Hematopoietic multipotent progenitor cell treated with erythropoietin and hydrocortisone succinate and interleukin-3 and kit ligand, for 8 days (in vitro differentiated cells): ENCODE data around the gene IL18R1.

ENCODE experiments used
- DNase-seq: peaks from one replicate; pipeline ENCODE4 v3.0.0-alpha.2; 2015

The IL18R1 gene

DNA sequence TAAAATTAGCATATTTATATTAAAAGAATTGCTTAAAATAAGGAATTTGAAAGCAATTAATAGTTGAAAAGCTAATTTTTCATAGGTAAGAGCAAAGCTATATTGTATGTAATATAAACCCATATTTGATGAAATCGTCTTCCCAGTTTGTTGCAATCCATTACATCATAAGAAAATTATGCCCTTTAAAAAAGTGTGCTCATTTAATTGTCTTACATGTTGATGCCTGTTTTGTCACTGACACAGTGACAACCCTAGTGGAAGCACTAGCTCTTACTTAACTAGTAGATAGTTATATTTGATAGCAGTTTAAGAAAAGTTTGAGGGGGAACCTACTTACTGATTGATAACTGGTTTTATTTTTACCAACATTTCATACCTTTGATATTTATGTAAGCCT, 37.3 kb downstream of the IL18R1 start:
- no peak for DNase-seq

DNA sequence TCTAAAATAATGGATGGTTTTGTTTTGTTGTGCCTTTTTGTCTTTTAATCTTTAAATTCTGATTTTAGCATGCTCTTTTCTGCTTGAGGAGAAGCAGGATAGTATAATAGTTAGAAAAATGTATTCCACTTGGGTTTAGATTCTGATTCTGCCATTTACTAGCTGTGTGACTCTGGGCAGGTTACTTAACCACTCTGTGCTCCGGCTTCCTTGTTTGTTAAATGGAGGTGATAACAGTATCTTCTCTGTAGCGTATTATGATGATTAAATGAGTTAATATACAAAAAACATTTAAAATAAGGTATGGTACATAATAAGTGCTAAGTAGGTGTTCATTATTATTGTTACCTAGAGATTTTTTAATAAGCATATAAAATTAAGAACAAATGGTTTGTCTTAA, 40.4 kb downstream of the IL18R1 start:
- DNase-seq, result no peak

DNA sequence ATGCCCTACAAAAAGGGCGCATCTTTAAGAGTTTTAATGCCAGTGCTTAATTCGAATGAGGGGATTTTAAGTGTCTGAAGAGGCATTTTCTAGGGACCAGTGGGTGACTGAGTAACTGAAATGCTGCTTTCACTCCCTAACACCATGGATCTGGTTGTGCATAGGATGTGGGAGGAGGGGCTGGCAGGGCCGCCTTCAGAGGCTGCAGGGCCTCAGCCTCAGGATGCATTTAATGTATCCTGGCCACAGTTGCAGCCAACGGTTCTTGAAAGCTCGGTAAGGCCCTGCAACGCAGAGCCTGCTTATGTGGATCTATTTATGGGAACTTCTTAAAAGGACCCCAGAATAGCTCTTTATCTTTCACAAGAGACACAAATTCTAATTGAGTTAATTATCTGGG, 41.6 kb downstream of the IL18R1 start:
- no peak for DNase-seq

GRCh38 chr2:102399499-102400141, 44.0 kb downstream of the IL18R1 start:
- DNase-seq, result no peak

DNA sequence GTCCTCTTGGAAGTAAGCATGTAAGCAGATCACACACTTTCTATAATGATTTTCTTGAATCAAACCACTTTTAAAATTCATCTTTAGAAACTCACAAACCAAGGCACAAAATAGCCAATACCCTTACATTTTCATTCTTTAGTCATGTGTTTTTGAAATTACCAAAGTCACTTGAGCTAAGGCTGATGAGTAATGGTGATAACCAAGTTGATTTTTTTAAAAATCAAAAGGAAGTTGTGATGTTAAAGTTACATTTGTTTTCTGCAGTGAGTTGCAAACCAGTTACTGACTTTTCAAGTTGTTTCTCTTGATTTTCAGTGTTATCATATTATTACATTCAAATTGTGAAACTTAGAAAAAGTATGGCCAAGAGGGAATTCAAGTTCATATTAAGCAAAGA, 45.9 kb downstream of the IL18R1 start:
- no peak for DNase-seq

- DNase-seq, result no peak
These were observed 46.3 kb downstream of the IL18R1 start for GRCh38 chr2:102401865-102402264.

GRCh38 chr2:102410952-102411351, 55.4 kb downstream of the IL18R1 start:
- DNase-seq, result no peak

GRCh38 chr2:102412199-102412598, 56.6 kb downstream of the IL18R1 start:
- DNase-seq, result no peak

- DNase-seq, result no peak
These were observed 62.4 kb downstream of the IL18R1 start for GRCh38 chr2:102417946-102418345.

DNA sequence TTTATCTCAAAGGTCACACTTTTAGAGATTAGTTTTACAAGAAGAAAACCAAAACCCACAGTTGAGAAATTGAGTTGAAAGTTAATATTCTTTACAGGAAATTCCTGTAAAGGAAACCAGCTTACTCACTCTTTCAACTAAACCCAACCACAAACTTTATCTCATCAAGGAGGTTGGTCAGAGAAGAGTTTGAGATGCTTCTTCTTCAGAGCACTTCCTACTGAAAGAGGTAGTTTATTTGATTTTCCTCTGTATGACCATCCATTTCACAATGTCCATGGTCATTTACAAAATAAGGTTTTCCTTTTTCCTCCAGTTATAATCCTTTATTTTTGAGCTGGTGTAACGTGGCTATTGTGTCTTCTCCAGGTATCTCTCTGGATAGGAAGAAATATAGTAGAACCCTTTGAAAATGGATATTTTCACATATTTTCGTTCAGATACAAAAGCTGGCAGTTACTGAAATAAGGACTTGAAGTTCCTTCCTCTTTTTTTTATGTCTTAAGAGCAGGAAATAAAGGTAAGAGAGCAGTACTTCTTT, 62.9 kb downstream of the IL18R1 start:
- peak; percentile 76 for DNase-seq

GRCh38 chr2:102420290-102420689, 64.7 kb downstream of the IL18R1 start:
- peak; percentile 65 for DNase-seq

- peak; percentile 82 for DNase-seq
These were observed 66.5 kb downstream of the IL18R1 start for GRCh38 chr2:102421890-102422759.

DNA sequence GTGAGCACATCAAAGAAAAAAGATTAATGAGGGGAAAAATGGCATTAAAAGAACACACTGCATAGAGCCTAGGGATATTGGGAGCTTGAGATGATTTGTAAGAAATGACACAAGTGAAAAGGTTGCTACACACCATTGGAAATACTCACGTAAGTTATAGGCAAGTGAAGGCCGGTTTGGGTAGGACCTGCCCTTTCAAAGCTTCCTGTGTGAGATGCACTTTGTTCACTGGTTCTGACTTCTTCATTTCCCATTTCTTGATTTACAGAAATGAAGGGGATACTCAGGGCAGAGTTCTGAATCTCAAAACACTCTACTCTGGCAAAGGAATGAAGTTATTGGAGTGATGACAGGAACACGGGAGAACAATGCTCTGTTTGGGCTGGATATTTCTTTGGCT, 67.3 kb downstream of the IL18R1 start, which contains the start of gene IL18RAP:
IL18RAP (plus strand) TSS at position 251 of the 400 bp plus-strand sequence; CDS start at position 369, 118 bp downstream.
- no peak for DNase-seq

- DNase-seq, result no peak
These were observed 67.8 kb downstream of the IL18R1 start for GRCh38 chr2:102423368-102423767.

GRCh38 chr2:102424754-102425153, 69.2 kb downstream of the IL18R1 start:
- DNase-seq, result no peak

DNA sequence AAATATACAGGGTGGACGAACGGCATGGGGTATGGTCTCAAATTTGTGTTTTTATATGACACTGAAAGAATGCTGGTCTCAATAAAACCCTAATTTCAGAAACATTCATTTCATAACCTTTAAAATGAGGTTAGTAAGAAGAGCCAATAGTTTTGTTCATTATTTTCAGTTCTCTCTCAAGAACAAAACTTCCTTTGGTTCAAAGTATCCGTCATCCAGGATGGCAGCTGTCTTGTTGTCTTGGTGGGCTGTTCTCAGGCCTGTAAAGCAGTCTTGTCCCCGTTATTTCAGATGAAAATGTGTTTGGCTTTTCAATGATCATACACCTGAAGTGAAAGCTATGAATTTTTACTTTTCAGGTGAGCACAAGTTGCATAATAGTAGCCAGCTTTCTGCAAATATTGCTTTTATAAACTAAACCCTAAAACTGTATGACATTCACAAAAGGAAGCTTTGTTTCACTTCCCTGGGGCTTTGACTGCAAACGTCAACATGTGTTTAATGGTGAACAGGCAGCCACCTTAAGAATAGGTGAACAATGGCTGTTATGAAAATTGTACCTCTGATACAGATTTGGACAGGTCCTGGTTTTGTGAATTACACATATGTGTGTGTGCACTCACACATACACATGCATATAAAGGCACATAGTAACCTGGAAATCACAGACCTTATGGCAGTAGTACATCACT, 70.0 kb downstream of the IL18R1 start:
- DNase-seq, result no peak

GRCh38 chr2:102427249-102427648, 71.7 kb downstream of the IL18R1 start:
- DNase-seq, result no peak

GRCh38 chr2:102428573-102428972, 73.0 kb downstream of the IL18R1 start:
- no peak for DNase-seq

- DNase-seq, result no peak
These were observed 76.8 kb downstream of the IL18R1 start for GRCh38 chr2:102432386-102432785.

- no peak for DNase-seq
These were observed 78.5 kb downstream of the IL18R1 start for GRCh38 chr2:102433973-102434654.

DNA sequence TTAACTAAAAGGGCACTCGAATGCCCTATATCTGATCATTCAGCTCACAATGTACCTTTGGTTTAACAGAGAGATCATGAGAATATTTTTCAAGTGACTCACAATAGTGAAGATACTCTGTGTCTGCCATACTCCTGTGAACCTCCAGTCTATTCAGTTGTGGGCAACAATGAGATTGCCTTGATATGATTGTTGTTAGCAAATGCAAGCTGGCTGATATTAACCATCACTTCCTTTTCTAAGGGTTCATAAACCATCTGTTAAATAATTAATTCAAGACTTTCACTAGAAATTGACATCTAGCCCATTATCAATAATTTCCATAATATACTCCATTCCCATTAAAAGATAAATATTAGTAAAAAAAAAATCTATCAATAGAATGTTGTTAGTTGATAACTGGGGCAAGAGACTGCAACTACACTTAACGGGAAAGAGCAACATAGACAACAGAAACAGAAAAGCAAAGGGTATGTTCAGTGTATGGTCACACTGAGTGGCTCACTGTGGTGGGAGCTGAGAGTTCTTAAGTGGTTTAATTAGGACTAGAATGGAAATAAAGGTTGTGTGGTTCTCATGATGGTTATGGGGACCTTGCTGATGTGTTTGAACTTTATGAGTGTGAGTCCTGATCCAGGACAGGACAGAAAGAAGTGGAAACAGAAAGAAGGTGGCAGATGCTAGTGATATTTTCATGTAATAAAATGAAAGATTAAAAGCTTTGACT, 79.2 kb downstream of the IL18R1 start:
- DNase-seq, result no peak

- no peak for DNase-seq
These were observed 80.1 kb downstream of the IL18R1 start for GRCh38 chr2:102435741-102436140.
